Measurements from ENCODE around the gene BRD3.

BRD3 gene

GRCh38 chr9:134024828-134025605 is 42.8 kb downstream of the BRD3 start, which contains the start of gene BRD3OS:
Gene BRD3OS (plus strand): TSS chr9:134025481. CDS start chr9:134026748, 1,267 bp downstream.
- TF ChIP-seq CTCF (conservative IDR thresholded peaks at IDR 0.05; ENCODE audit: low read length), result no peak
- peak; percentile 100 for DNase-seq (ENCODE audit: low read depth)
- H3K4me3 ChIP-seq (ENCODE audit: low read length), result peak within 1 kb of the TSS; percentile 85

- DNase-seq (ENCODE audit: low read depth), result no peak
- H3K4me3 ChIP-seq (ENCODE audit: low read length), result peak overlapping the region; percentile 56
- TF ChIP-seq CTCF (conservative IDR thresholded peaks at IDR 0.05; ENCODE audit: low read length), result no peak
Observed at GRCh38 chr9:134024214-134024792, 43.5 kb downstream of the BRD3 start.

- no peak for TF ChIP-seq CTCF (conservative IDR thresholded peaks at IDR 0.05; ENCODE audit: low read length)
- H3K4me3 ChIP-seq (ENCODE audit: low read length), result no peak overlapping the region
- no peak for DNase-seq (ENCODE audit: low read depth)
Observed at GRCh38 chr9:134014946-134015345, 52.9 kb downstream of the BRD3 start.

DNA sequence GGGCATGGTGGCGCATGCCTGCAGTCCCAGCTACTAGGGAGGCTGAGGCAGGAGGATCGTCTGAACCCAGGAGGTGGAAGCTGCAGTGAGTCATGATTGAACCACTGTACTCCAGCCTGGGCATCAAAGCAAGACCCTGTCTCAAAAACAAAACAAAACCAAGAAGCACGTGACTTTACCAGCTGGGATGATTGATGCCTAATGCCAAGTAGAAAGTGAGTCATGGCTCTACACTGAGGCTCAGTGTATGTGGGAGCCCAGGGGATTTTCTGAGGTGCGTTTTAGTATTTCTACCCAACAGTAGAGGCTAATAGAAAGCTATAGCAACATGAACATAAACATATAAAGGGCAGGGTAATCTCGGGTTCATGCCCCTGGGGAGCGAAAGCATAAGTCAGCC is 56.4 kb downstream of the BRD3 start:
- TF ChIP-seq CTCF (conservative IDR thresholded peaks at IDR 0.05; ENCODE audit: low read length), result no peak
- no peak overlapping the region for H3K4me3 ChIP-seq (ENCODE audit: low read length)
- no peak for DNase-seq (ENCODE audit: low read depth)

GRCh38 chr9:134010310-134011173 is 57.3 kb downstream of the BRD3 start:
- DNase-seq (ENCODE audit: low read depth), result peak; percentile 29
- TF ChIP-seq CTCF (conservative IDR thresholded peaks at IDR 0.05; ENCODE audit: low read length), result no peak
- H3K4me3 ChIP-seq (ENCODE audit: low read length), result no peak overlapping the region

DNA sequence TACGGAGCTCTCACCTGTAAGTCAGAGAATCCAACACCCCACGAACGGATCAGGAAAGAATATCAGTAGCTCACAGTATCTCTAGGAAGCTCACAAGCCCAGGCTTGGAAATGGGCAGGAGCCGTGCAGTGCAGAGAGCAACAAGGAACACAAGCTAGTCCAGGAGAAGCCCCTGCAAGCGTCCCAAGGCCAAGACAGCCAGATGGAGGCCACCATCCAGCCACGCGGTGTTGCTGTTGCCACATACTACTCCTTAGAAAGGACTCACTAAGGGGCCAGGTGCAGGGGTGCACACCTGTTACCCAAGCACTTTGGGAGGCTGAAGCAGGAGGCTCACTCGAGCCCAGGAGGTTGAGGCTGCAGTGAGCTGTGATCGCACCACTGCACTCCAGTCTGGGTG is 60.3 kb downstream of the BRD3 start:
- no peak overlapping the region for H3K4me3 ChIP-seq (ENCODE audit: low read length)
- DNase-seq (ENCODE audit: low read depth), result no peak
- TF ChIP-seq CTCF (conservative IDR thresholded peaks at IDR 0.05; ENCODE audit: low read length), result no peak

All from AG10803 (cell line).